Ureter (tissue), 1 donor: Measurements from ENCODE around the gene ISM2. TPM values are rescaled to one million over a fixed set of nuclear protein-coding genes. Genes with fewer than 3 reads are reported as not detected.
"Not testable (repeated sequence)": the region's sequence is repeated elsewhere in the genome, so short reads cannot be mapped to it uniquely, and the experiment has no call there.

Source experiments
- DNase-seq: peaks from one replicate; pipeline ENCODE4 v3.0.0-alpha.2; 2020; ENCODE audit warnings: low spot score
- total RNA-seq: library from RNA; stranded (reverse); gene quantifications from one replicate; pipeline ENCODE4 v1.2.4, GENCODE V29; 2023
- donor health status: DM: yes; HTN: yes; CAD: no.

The ISM2 gene
- 3.5 TPM for total RNA-seq

DNA sequence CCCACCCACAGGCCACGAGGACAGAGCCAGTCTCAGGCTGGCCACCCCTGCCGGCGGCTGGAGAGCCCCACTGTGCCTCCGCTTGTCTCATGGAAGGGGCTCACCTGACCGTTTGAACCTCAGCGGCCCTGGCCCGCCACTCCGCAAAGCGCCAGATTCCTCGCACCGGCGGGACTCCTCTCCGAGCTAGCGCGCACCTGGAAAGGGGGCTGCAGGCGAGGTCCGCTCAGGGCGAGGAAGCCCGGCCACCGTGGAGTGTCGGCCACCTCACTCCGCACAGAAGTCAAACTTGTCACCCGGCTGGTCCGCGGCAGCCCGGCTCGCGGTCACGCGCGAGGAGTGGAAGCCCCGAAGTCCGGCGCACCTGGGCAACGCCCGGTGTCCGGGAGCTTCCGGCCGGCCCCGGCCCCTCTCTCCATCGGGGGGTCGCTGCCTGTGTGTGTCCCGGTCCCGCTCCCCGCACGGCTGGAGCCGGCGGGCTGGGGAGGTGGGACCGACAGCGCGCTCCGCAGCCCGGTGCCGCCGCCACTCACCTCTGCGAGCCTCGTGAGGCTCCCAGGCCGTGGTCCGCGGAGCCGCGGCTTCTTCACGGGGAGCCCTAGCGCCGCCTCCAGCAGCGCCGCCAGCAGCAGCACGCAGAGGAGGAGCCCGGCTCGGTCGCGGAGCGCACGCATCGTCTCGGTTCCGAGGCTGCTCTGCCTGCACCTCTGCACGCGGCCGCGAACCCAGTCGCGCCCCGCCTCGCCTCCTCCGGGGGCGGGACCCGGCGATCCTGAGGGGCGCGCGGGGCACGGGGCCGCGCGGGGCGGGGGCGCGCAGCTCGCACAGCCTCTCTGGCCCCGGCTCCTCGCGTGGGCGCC lies at the start of gene ISM2:
Gene ISM2 (minus strand): TSS at position 697 of the 860 bp plus-strand sequence. CDS start 23 bp downstream, at position 674.
- no peak for DNase-seq

DNA sequence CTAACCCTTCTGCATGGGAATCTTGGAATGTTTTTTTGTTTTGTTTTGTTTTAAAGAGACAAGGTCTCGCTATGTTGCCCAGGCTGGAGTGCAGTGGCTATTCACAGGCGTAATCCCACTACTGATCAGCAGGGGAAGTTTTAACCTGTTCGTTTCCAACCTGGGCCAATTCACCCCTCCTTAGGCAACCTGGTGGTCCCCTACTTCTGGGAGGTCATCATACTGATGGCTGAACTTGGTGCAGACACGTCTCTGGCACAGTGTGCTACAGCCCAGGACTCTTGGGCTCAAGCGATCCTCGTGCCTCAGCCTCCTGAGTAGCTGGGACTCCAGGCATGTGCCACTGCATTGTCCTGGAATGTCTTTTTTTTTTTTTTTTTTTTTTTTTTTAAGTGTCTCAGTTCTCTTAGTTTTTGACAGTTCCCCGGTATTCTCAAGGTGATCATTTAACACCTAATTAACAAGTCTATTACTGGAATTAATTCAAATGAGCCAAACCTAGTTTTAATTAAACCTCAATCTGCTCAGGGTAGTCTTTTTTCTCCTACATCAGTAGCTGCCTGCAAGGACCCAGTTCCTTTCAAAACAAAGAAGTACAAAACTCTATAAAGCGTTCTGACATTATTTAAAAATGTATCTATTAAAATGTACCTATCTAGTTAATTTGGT lies 49.0 kb upstream of the ISM2 start:
- no peak for DNase-seq

DNA sequence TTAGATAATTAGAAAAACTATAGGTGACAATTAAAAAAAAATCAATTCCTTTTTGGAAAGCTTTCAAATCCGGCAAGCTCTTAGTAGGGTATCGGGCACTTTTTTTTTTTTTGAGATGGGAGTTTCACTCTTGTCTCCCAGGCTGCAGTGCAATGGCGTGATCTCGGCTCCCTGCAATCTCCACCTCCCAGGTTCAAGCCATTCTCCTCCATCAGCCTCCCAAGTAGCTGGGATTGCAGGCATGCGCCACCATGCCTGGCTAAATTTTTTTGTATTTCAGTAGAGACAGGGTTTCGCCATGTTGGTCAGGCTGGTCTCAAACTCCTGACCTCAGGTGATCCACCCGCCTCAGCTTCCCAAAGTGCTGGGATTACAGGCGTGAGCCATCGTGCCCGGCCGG lies 46.6 kb upstream of the ISM2 start:
- not testable (repeated sequence) for DNase-seq

DNA sequence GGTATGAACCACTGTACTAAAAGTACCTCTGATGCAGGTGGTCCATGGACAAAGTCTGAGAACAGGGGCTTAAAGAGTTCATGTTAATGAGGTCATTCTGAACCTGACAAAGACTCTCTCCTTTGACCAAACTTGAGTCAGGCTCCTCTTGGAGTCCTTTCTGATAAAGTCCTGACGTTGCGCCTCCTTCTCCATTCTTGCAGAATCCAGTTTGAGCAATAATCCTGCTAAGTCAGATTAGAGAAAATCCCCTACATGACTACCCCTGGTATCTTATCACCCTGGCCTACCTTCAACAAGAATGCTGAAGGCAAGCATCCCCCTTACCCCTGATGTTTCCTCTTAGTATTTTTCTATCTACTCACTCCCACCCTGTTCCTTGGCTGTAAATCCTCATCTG lies 46.0 kb upstream of the ISM2 start:
- DNase-seq: no peak

DNA sequence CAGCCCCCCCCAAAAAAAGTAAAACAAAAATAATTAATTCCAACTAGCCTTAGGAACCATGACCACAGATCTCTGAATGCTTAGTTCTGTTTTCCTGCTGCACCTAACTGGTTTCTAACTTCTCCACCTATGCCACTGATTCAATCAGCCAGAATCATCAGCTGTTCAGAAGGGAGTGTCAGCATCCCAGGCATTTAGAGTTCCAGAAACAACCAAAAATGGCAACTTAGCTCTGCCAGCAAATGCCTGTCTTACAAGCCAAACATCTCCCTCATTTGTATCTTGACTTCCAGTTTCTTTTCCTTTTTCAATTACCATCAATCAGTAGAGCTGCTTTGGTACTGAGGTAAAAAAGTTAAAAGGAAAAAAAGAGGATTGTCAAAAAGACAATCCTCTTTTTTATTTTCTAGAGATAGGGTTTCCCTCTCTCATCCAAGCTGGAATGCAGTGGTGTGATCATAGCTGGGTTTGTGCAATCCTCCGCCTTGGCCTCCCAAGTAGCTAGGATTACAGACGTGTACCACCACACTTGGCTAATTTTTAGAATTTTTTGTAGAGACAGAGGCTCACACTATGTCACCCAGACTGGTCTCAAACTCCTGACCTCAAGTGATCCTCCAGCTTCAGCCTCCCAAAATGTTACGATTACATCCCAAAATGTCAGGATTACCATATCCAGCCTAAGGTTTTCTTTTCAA lies 45.2 kb upstream of the ISM2 start:
- no peak for DNase-seq

DNA sequence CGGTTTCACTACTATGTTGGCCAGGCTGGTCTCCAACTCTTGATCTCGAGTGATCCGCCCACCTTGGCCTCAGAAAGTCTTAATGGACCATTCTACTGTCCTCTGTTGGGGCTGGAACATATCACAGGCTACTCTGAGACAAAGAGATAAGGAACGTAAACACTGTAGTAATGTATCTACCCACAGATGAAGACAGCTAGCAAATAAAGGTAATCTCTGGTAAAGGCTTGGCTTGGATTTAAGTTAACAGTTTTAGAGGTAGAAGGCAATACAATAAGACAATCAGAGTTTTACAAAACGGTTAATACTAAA lies 44.6 kb upstream of the ISM2 start:
- no peak for DNase-seq

DNA sequence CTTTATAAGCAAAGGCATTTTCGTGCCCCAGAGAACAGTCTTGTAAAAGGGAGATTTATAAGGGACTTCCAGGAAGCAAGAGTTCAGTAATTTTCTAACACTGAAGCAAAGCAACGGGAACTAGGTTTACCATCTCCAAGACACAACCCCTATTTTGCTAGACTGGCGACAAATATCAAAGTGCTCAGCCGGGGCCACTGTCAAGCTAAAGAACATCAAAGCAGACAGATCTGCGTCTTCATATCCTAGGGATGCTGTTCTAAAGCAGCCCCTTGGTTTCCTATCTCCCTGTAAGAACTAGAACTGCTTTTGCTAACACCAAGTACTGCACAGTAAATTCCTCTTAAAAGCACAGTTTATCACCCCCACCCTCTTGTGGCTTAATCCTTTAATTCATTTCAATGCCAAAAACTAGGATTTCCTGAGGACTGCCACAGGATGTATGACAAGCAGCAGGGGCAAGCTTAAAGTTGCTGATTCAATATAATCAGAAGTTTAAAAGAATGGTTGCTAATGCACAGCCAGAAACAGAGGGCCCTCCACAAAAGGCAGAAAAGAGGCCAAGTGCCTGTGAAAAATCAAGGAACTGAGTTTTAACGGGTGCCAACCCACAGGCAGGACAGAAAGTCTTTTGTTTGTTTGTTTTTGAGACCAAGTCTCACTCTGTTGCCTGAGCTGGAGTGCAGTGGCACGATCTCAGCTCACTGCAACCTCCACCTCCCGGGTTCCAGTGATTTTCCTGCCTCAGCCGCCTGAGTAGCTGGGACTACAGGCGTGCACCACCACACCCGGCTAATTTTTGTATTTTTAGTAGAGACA lies 44.0 kb upstream of the ISM2 start:
- DNase-seq: no peak

DNA sequence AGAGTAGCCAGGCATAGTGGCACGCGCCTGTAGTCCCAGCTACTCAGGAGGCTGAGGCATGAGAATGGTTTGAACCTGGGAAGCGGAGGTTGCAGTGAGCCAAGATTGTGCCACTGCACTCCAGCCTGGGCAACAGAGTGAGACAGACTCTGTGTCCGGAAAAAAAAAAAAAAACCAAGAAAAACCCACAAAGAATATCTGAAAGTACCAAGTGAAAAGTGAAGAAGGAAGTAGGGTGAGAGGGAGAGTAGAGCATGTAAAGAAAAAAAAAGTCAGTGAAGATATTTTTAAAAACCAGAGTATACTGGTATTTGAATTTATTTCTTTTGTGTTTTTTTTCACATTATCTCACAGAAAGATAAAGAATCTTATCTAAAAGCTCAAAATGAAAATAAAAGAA lies 43.3 kb upstream of the ISM2 start:
- DNase-seq: no peak

DNA sequence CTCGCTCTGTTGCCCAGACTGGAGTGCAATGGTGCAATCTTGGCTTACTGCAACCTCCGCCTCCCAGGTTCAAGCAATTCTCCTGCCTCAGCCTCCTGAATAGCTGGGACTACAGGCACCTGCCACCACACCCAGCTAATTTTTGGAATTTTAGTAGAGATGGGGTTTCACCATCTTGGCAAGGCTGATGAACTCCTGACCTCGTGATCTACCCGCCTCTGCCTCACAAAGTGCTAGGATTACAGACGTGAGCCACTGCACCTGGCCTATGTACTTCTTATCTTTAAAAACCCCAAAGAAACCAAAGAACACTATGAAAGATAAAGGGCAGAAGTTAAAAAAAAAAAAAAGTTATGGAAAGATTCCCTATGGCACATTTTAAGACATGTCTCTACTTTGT lies 38.3 kb upstream of the ISM2 start:
- not testable (repeated sequence) for DNase-seq

DNA sequence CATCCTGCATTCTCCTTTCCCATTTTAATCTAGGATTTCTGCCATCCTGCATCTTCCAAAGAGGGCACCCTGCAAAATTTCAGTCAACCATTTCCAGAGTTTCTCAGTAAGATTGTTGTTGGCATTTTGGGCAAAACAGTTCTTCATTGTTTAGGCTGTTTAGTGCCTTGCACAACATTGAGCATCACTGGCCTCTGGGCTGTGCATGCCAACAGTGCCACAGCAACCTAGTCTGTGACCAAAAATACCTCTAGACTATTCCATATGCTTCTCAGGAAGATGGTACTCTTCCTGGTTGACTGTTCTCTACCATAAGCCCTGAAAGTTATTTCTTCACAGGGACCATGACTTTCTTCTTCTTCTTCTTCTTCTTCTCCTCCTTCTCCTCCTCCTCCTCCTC lies 32.5 kb upstream of the ISM2 start:
- no peak for DNase-seq

DNA sequence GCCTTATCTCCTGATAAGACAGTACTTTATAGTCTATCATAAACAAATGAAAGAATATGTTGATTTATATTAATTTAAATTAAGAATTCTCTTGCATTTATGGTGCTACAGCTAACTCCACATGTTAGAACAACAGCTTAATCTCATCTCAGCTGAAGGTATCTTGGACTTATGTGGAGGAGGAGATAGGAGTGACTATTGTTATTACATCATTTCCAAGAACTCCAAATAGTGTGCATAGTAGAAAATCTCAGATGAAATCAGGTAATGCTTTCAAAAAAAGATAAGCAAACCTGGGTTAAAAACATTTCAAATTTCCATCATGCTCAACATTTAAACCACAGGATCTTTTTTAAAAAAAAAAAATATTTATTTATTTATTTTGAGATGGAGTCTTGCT lies 31.3 kb upstream of the ISM2 start:
- DNase-seq: no peak

DNA sequence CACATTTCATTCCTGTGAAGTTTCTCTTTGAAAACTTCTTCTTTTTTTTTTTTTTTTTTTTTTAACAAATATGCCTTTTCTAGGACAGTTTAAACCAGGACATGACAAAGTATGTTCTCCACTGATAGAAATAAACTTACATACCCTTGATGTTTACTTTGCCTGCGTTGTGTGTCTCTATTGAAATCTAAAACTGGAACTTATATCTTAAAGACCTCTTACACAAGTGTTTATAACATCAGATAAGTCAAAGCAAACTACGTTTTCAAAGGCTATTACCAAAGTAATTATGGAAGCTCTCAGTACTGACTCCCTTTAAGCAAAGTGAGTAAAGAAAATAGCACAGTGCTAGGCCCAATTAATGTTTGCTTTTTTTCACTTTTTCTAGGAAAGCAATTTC lies 30.6 kb upstream of the ISM2 start:
- no peak for DNase-seq

DNA sequence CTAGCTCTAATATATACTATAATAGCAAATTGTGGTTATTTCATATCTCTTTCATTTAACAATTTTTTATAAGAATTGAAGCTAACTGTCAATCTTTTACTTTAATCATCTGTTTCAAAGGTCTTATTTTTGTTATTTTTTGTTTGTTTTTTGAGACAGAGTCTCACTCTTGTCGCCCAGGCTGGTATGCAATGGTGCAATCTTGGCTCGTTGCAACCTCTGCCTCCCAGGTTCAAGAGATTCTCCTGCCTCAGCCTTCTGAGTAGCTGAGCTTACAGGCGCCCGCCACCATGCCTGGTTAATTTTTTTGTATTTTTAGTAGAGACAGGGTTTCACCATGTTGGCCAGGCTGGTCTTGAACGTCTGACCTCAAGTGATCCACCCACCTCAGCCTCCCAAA lies 30.1 kb upstream of the ISM2 start:
- DNase-seq: not testable (repeated sequence)

DNA sequence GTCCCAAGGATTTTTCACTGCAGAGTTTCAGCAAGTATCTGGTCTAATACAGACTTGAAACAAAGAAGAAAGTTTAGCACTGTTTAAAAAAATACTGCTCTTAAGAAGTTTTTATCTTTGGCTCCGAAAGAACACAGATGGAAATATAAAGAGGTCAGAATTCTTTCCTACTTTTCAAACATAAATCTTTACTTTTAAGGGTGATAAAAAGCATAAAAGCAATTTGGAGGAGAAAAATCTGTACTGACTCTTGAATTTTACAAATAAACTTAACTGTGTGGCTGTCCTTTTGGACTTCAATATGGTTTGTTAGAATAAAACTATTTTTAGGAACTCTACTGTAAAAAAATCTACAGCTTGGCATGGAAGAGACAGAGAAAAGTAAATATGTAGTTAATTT lies 27.6 kb upstream of the ISM2 start:
- DNase-seq: no peak

DNA sequence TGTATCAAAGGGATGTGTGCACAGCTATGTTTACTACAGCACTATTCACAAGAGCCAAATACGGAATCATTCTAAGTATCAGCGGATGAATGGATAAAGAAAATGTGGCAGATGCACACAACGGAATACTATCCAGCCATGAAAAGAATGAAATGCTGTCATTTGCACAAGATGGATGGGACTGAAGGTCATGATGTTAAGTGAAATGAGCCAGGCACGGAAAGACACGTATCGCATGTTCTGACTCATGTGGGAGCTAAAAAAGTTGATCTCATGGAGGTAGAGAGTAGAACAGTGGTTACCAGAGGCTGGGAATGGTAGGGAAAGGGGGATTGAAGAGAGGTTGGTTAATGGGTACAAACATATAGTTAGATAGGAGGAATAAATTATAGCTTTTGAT lies 25.9 kb upstream of the ISM2 start:
- DNase-seq: no peak

DNA sequence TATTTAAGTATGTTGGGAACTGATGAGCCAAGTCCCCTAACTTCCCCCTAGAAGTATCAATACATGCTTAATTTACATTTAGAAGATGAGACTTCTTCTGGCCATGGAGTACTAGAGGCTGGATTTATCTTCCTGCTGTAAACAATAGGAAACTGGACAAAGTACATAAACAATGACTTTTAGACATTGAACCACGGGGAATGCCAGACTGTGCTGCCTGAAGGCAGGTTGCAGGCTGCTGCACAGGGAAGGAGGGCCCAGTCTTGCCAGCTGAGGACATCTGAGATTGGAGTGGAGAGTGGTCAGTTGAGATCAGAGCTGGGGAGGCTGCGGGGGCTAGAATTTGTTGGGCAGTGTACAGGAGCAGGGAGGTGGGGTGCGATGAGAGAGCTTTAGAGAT lies 24.5 kb upstream of the ISM2 start:
- DNase-seq: no peak

DNA sequence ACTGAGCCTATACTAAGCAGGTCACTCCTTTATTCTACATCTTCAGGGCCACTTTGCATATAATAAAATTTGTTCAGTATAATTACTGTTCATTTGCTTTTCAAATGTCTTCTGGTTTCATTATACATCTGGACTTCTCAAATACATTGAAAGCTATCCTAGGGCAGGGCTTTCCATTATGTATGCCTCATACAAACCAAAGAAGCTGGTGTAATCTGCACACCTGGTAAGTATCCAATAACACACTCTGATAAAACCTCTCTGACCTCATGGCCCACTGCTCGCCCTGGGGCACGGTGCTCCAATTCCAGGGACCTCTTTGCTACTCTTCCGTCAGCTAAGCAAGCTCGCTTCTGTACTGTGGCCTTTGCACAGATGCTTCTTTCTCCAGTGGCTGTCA lies 21.9 kb upstream of the ISM2 start:
- no peak for DNase-seq

DNA sequence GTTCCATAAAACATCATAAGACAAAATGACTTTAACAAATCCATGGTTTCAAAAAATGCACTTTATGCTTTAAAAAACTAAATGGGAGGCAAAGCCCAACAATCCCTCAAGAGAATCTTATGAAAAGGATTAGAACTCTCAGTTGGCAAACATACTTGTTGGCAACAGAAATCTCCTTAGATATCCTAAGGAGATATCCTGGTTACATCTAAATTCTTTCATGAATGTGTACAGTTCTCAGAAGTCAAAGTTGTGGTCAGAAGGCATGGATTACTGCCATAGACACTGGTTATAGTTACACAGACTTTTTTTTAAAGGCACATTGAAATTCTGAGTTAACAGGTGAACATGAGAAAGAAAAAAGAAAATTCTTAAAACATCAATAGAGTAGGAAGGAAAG lies 17.5 kb upstream of the ISM2 start:
- no peak for DNase-seq

DNA sequence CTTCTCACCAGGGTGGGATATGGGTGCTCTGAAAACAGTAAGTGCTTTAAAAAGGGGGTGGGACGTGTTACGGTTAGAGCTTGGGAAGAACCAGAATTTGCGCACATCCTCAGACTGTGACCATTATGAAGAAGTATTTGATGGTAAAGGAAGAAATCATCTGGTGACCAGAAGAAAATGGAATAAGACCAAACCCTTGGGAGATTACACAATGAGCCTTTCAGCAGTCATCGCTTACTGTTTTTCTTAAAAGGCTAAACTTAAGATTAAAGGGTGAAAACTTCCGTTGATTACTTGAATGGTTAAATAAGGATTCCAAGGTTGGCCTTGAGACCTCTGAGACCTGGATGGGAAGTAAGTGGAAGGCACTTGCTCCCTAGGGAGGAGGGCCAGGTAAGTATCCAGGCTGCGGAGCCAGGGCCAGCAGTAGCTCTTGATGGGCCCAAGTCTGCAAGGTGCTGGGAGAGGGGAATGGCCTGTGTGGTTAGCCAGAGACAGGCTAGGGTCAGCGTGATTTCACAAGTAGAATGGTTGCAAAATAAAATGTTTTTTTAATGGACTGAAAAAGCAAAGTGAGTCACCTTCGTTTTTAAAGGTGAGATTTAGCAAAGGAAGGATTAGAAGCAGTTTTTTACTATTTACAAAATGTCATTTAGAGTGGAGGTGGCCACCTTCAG lies 13.0 kb upstream of the ISM2 start:
- DNase-seq: no peak

DNA sequence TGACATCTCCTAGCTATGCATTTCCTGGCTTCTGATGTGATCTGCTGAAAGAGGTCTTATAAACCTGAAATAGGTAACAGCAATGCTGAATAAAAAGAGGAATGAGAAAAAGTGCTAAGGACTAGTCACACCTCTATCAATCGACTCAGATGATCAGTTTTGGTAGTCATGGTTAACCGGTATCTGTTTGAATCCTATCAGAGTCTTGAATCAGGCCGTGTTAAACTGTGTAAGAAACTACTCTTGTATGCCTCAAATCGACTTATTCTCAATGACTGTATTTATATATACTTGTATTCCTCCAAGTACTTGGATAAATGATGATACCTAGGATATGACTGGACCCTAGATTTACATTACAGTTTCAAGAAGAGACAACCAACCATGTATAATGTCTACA lies 10.8 kb upstream of the ISM2 start:
- no peak for DNase-seq

DNA sequence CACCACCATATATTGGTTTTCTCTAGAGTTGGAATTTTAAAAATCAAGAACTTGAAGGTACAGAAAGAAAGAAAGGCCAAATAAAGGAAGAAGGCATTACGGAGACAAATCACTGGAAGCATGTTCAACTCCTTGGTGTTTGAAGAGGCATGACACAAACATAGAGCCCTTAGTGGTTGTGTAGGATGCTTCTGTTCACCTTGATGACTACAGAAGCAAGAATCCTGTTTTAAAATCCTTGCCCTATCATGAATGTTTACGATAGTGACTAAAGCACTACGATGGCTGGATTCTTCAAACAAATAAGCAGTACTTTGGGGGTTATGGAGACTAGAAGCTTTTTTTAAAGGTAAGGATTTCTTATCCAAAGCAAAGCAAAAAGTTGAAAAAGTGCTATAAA lies 10.3 kb upstream of the ISM2 start:
- DNase-seq: no peak

DNA sequence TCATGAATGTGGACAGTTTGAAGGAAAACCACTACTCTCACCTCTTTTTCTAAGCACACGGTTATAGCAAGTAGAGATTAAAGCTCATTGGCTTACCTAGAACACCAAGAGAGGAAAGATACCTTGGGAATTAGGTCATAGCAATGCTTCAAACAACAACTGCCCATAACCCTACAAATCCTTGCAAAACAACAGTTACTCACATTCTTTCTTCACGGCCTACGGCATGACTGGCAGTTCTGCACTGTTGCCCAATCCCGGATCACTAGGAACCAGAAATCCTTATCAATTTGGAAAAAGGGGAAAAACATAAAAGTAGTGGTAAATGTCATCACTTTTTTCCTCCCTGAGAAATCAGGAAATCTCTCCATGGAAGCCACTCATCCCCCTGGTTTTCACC lies 9.6 kb upstream of the ISM2 start:
- no peak for DNase-seq
